Measurements from ENCODE around the gene LRRC7. TPM values are rescaled to one million over a fixed set of nuclear protein-coding genes. Genes with fewer than 3 reads are reported as not detected.
"Not testable (repeated sequence)": the region's sequence is repeated elsewhere in the genome, so short reads cannot be mapped to it uniquely, and the experiment has no call there.

The LRRC7 gene
- total and polyA plus RNA-seq, 2 donors = 0.53 to 47.7 TPM

GRCh38 chr1:70045581-70045980 is 477.9 kb downstream of the LRRC7 start:
- H3K27ac ChIP-seq (ENCODE audit: low read depth); H3K4me1 ChIP-seq (ENCODE audit: insufficient read depth); DNase-seq (ENCODE audit: extremely low spot score); H3K4me3 ChIP-seq (ENCODE audit: low read depth, low read length); H3K36me3 ChIP-seq (ENCODE audit: insufficient read depth): not testable (repeated sequence)
- 95% methylated on average over 1 of the region's 1 CpG for WGBS

GRCh38 chr1:70048336-70049094 is 480.8 kb downstream of the LRRC7 start:
- no peaks in the 10 kb centered on the region for H3K36me3 ChIP-seq (ENCODE audit: insufficient read depth)
- no peak overlapping the region for H3K27ac ChIP-seq (ENCODE audit: low read depth)
- no peak overlapping the region for H3K4me3 ChIP-seq (ENCODE audit: low read depth, low read length)
- H3K4me1 ChIP-seq (ENCODE audit: insufficient read depth) = no peaks in the 10 kb centered on the region
- 55% methylated on average over 1 of the region's 1 CpG for WGBS
- DNase-seq (ENCODE audit: extremely low spot score) = no peak

- no peaks in the 10 kb centered on the region for H3K4me1 ChIP-seq (ENCODE audit: insufficient read depth)
- H3K4me3 ChIP-seq (ENCODE audit: low read depth, low read length) = no peak overlapping the region
- no peak for DNase-seq (ENCODE audit: extremely low spot score)
- no peaks in the 10 kb centered on the region for H3K36me3 ChIP-seq (ENCODE audit: insufficient read depth)
- WGBS = 69% methylated on average over 1 of the region's 1 CpG
- H3K27ac ChIP-seq (ENCODE audit: low read depth) = no peak overlapping the region
These were observed 484.2 kb downstream of the LRRC7 start for GRCh38 chr1:70051926-70052325.

- Histone ChIP-seq H3K4me3 (ENCODE audit: low read depth, low read length) (no peak overlapping the region), H3K27ac (ENCODE audit: low read depth) (no peak overlapping the region), H3K36me3 (ENCODE audit: insufficient read depth) (no peaks in the 10 kb centered on the region), H3K4me1 (ENCODE audit: insufficient read depth) (no peaks in the 10 kb centered on the region)
- DNase-seq (ENCODE audit: extremely low spot score) = no peak
These were observed 489.8 kb downstream of the LRRC7 start for GRCh38 chr1:70057500-70057899.

GRCh38 chr1:70061231-70061630 is 493.5 kb downstream of the LRRC7 start:
- Histone ChIP-seq H3K4me3 (ENCODE audit: low read depth, low read length) (no peak overlapping the region), H3K4me1 (ENCODE audit: insufficient read depth) (no peaks in the 10 kb centered on the region), H3K27ac (ENCODE audit: low read depth) (no peak overlapping the region), H3K36me3 (ENCODE audit: insufficient read depth) (no peaks in the 10 kb centered on the region)
- DNase-seq (ENCODE audit: extremely low spot score) = no peak

GRCh38 chr1:70063861-70064260 is 496.1 kb downstream of the LRRC7 start:
- H3K4me3 ChIP-seq (ENCODE audit: low read depth, low read length) = no peak overlapping the region
- H3K27ac ChIP-seq (ENCODE audit: low read depth) = no peak overlapping the region
- no peaks in the 10 kb centered on the region for H3K4me1 ChIP-seq (ENCODE audit: insufficient read depth)
- H3K36me3 ChIP-seq (ENCODE audit: insufficient read depth) = no peaks in the 10 kb centered on the region
- no peak for DNase-seq (ENCODE audit: extremely low spot score)

GRCh38 chr1:70066711-70067110 is 499.0 kb downstream of the LRRC7 start:
- no peak for DNase-seq (ENCODE audit: extremely low spot score)
- H3K4me3 ChIP-seq (ENCODE audit: low read depth, low read length) = no peak overlapping the region
- 86% methylated on average over 2 of the region's 2 CpGs for WGBS
- no peak overlapping the region for H3K27ac ChIP-seq (ENCODE audit: low read depth)
- H3K36me3 ChIP-seq (ENCODE audit: insufficient read depth) = no peaks in the 10 kb centered on the region
- H3K4me1 ChIP-seq (ENCODE audit: insufficient read depth) = no peaks in the 10 kb centered on the region

- 25% methylated on average over 4 of the region's 4 CpGs for WGBS
- DNase-seq (ENCODE audit: extremely low spot score) = peak; percentile 72
These were observed 503.9 kb downstream of the LRRC7 start for GRCh38 chr1:70071601-70072000.

GRCh38 chr1:70072231-70072751 is 504.6 kb downstream of the LRRC7 start:
- H3K27ac ChIP-seq (ENCODE audit: low read depth) = no peak overlapping the region
- H3K4me3 ChIP-seq (ENCODE audit: low read depth, low read length) = no peak overlapping the region
- no peaks in the 10 kb centered on the region for H3K36me3 ChIP-seq (ENCODE audit: insufficient read depth)
- DNase-seq (ENCODE audit: extremely low spot score) = no peak
- no peaks in the 10 kb centered on the region for H3K4me1 ChIP-seq (ENCODE audit: insufficient read depth)

More at GRCh38 chr1:70071601-70072000, 503.9 kb downstream of the LRRC7 start:
- no peak overlapping the region for H3K27ac ChIP-seq (ENCODE audit: low read depth)
- H3K36me3 ChIP-seq (ENCODE audit: insufficient read depth) = no peaks in the 10 kb centered on the region
- H3K4me1 ChIP-seq (ENCODE audit: insufficient read depth) = no peaks in the 10 kb centered on the region
- no peak overlapping the region for H3K4me3 ChIP-seq (ENCODE audit: low read depth, low read length)

GRCh38 chr1:70075761-70076160 is 508.0 kb downstream of the LRRC7 start:
- Histone ChIP-seq H3K27ac (ENCODE audit: low read depth) (no peak overlapping the region), H3K4me3 (ENCODE audit: low read depth, low read length) (no peak overlapping the region), H3K36me3 (ENCODE audit: insufficient read depth) (no peaks in the 10 kb centered on the region), H3K4me1 (ENCODE audit: insufficient read depth) (no peaks in the 10 kb centered on the region)
- no peak for DNase-seq (ENCODE audit: extremely low spot score)
- WGBS = 61% methylated on average over 7 of the region's 7 CpGs

- 82% methylated on average over 1 of the region's 1 CpG for WGBS
- no peaks in the 10 kb centered on the region for H3K36me3 ChIP-seq (ENCODE audit: insufficient read depth)
- H3K27ac ChIP-seq (ENCODE audit: low read depth) = no peak overlapping the region
- DNase-seq (ENCODE audit: extremely low spot score) = no peak
- H3K4me3 ChIP-seq (ENCODE audit: low read depth, low read length) = no peak overlapping the region
- H3K4me1 ChIP-seq (ENCODE audit: insufficient read depth) = no peaks in the 10 kb centered on the region
These were observed 509.3 kb downstream of the LRRC7 start for GRCh38 chr1:70077066-70077465.

- Histone ChIP-seq H3K27ac (ENCODE audit: low read depth) (no peak overlapping the region), H3K36me3 (ENCODE audit: insufficient read depth) (no peaks in the 10 kb centered on the region), H3K4me1 (ENCODE audit: insufficient read depth) (no peaks in the 10 kb centered on the region), H3K4me3 (ENCODE audit: low read depth, low read length) (no peak overlapping the region)
- no peak for DNase-seq (ENCODE audit: extremely low spot score)
- 88% methylated on average over 2 of the region's 2 CpGs for WGBS
These were observed 511.8 kb downstream of the LRRC7 start for GRCh38 chr1:70079546-70079945.

GRCh38 chr1:70083519-70083918 is 515.8 kb downstream of the LRRC7 start:
- WGBS = 71% methylated on average over 3 of the region's 3 CpGs
- DNase-seq (ENCODE audit: extremely low spot score) = no peak

GRCh38 chr1:70084314-70084915 is 516.7 kb downstream of the LRRC7 start:
- Histone ChIP-seq H3K4me1 (ENCODE audit: insufficient read depth) (no peaks in the 10 kb centered on the region), H3K4me3 (ENCODE audit: low read depth, low read length) (no peak overlapping the region), H3K27ac (ENCODE audit: low read depth) (no peak overlapping the region), H3K36me3 (ENCODE audit: insufficient read depth) (no peaks in the 10 kb centered on the region)
- DNase-seq (ENCODE audit: extremely low spot score) = no peak
- WGBS = 90% methylated on average over 1 of the region's 1 CpG

More at GRCh38 chr1:70083519-70083918, 515.8 kb downstream of the LRRC7 start:
- Histone ChIP-seq H3K4me3 (ENCODE audit: low read depth, low read length) (no peak overlapping the region), H3K4me1 (ENCODE audit: insufficient read depth) (no peaks in the 10 kb centered on the region), H3K36me3 (ENCODE audit: insufficient read depth) (no peaks in the 10 kb centered on the region), H3K27ac (ENCODE audit: low read depth) (no peak overlapping the region)

Measured in urinary bladder (tissue), 4 donors.